ENCODE data around the gene ABCG2. TPM values are rescaled to one million over a fixed set of nuclear protein-coding genes. Genes with fewer than 3 reads are reported as not detected.

ABCG2 gene
- total RNA-seq, 1 donor from 2014 or later, result 7.8 TPM

DNA sequence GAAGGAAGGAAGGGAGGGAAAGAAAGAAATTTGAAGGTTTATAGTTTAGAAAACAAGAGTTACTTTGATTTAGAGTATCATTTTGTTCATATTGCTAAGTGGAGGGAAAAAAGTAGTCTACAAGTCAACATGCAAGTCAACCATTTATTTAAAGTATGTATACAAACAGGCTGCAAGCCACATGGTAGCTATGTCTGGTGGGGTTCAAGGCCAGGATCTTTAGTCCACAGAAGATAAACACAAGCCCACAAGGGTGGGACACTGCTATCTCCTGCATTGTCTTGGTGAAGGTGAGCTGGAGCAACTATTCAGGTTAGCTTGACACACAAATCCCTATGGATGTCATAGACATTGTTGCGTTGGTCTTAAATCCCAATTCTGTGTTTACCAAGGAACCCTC lies 71.4 kb downstream of the ABCG2 start:
- no peaks in the 10 kb centered on the region for H3K9me3 ChIP-seq (ENCODE audit: control insufficient read depth in 3 of 3, low read length in 3 of 3)

DNA sequence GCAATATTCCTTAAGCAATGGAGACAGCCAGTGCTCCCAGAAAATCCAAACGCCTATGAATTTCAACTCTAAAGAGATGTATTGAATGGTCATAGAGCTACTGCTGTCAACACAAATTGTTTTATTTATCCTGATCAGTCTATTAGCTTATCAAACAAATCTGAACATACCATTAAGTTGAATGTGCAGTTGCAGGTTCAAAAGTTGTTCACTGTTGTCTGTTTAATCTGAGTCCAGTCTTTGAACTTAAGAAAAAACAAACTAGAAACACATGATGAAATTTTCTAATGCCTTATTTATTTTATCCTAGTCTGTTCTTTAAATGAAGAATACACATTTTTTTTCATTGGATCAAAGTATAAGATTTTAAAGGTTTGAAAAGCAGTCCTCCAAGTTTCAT lies 77.8 kb downstream of the ABCG2 start:
- Histone ChIP-seq H3K9me3 (ENCODE audit: control insufficient read depth in 3 of 3, low read length in 3 of 3) (no peaks in the 10 kb centered on the region), H3K27me3 (ENCODE audit: control insufficient read depth in 3 of 3, insufficient read depth in 3 of 3, low read length in 3 of 3) (no peaks in the 10 kb centered on the region), H3K4me1 (ENCODE audit: control insufficient read depth in 3 of 3, insufficient read depth in 3 of 3, low read length in 3 of 3) (no peaks in the 10 kb centered on the region), H3K9ac (ENCODE audit: low read depth in 1 of 3, low read length in 3 of 3) (no peak overlapping the region), H3K36me3 (ENCODE audit: control insufficient read depth in 3 of 3, insufficient read depth in 3 of 3, low read length in 3 of 3) (peaks cover 0 to 6% (median 3%) of the 10 kb centered on the region in 3 donors), H3K4me3 (ENCODE audit: low read length in 3 of 3) (no peak overlapping the region), H3K27ac (ENCODE audit: low read depth, low read length) (no peak overlapping the region)

More for the DNA sequence above, 71.4 kb downstream of the ABCG2 start:
- no peaks in the 10 kb centered on the region for H3K36me3 ChIP-seq (ENCODE audit: control insufficient read depth in 3 of 3, insufficient read depth in 3 of 3, low read length in 3 of 3)
- no peak overlapping the region for H3K9ac ChIP-seq (ENCODE audit: low read depth in 1 of 3, low read length in 3 of 3)
- H3K27ac ChIP-seq (ENCODE audit: low read depth, low read length), result no peak overlapping the region
- H3K4me1 ChIP-seq (ENCODE audit: control insufficient read depth in 3 of 3, insufficient read depth in 3 of 3, low read length in 3 of 3), result peaks cover 0 to 3% (median 3%) of the 10 kb centered on the region in 3 donors
- no peak overlapping the region for H3K4me3 ChIP-seq (ENCODE audit: low read length in 3 of 3)
- no peaks in the 10 kb centered on the region for H3K27me3 ChIP-seq (ENCODE audit: control insufficient read depth in 3 of 3, insufficient read depth in 3 of 3, low read length in 3 of 3)

DNA sequence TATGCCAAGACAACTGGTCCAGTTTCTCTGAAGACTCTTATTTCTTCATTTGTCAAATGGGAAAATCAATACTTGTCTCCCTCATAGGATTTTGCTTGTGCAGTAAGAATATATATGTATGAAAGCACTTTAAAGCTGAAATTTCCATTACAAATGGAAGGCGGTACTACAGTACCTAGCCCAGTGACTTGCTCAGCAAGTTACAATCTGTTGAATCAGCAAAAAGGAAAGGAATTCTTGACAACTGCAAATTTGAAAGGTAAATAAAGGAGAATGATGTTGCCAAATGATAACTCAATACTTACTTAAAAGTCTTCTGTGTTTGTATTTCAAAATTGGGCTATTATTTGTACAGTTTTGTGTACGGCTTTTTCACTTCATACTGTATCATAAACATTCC lies 79.9 kb downstream of the ABCG2 start:
- H3K4me3 ChIP-seq (ENCODE audit: low read length in 3 of 3), result no peak overlapping the region
- H3K27me3 ChIP-seq (ENCODE audit: control insufficient read depth in 3 of 3, insufficient read depth in 3 of 3, low read length in 3 of 3), result no peaks in the 10 kb centered on the region
- H3K9me3 ChIP-seq (ENCODE audit: control insufficient read depth in 3 of 3, low read length in 3 of 3), result no peaks in the 10 kb centered on the region
- H3K4me1 ChIP-seq (ENCODE audit: control insufficient read depth in 3 of 3, insufficient read depth in 3 of 3, low read length in 3 of 3), result no peaks in the 10 kb centered on the region
- no peak overlapping the region for H3K27ac ChIP-seq (ENCODE audit: low read depth, low read length)
- peaks cover 8 to 19% (median 12%) of the 10 kb centered on the region in 3 donors for H3K36me3 ChIP-seq (ENCODE audit: control insufficient read depth in 3 of 3, insufficient read depth in 3 of 3, low read length in 3 of 3)
- H3K9ac ChIP-seq (ENCODE audit: low read depth in 1 of 3, low read length in 3 of 3), result no peak overlapping the region

DNA sequence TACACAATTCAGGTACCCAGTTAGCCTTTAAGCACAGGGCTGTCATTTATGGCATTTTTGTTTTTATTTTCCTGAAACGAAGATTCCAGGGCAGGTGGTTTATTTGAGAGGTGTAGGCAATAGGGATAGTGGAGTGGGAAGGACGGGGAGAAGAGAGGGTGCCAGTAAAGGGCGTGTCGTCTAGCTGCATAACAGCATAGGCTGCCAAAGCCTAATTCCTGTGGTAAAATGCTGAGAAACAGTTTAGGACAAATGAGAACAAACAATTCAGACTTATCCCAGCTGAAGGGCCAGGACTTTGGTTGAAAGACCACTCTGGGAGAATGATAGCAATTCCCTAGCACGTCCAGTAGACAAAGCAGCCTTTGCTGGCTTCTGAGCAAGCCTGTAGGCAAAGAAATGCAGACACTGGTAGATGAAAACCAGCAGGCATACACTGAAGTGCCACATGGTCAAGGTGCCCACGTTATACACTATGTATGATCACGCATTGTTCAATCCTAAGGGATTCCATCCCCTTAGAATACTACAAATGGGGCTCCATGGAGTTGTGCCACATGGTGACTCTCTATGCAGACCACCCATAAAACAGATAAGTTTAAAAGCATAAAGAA lies 80.4 kb downstream of the ABCG2 start:
- no peaks in the 10 kb centered on the region for H3K4me1 ChIP-seq (ENCODE audit: control insufficient read depth in 3 of 3, insufficient read depth in 3 of 3, low read length in 3 of 3)
- H3K9ac ChIP-seq (ENCODE audit: low read depth in 1 of 3, low read length in 3 of 3), result no peak overlapping the region
- H3K9me3 ChIP-seq (ENCODE audit: control insufficient read depth in 3 of 3, low read length in 3 of 3), result no peaks in the 10 kb centered on the region
- peaks cover 8 to 21% (median 12%) of the 10 kb centered on the region in 3 donors for H3K36me3 ChIP-seq (ENCODE audit: control insufficient read depth in 3 of 3, insufficient read depth in 3 of 3, low read length in 3 of 3)
- no peak overlapping the region for H3K4me3 ChIP-seq (ENCODE audit: low read length in 3 of 3)
- H3K27me3 ChIP-seq (ENCODE audit: control insufficient read depth in 3 of 3, insufficient read depth in 3 of 3, low read length in 3 of 3), result no peaks in the 10 kb centered on the region
- H3K27ac ChIP-seq (ENCODE audit: low read depth, low read length), result no peak overlapping the region

DNA sequence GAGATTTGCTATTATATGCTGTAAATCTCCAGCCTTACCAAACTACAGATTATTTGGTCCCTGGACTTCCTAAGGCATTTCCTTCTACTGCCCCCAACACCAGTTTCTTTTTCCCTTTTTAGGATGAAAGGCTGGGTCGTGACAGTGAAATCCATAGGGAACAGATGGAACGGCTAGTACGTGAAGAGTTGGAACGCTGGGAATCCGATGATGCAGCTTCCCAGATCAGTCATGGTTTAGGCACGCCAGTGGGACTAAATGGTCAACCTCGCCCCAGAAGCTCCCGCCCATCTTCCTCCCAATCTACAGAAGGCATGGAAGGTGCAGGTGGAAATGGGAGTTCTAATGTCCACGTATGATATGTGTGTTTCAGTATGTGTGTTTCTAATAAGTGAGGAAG lies 83.1 kb downstream of the ABCG2 start:
- Histone ChIP-seq H3K27me3 (ENCODE audit: control insufficient read depth in 3 of 3, insufficient read depth in 3 of 3, low read length in 3 of 3) (no peaks in the 10 kb centered on the region), H3K27ac (ENCODE audit: low read depth, low read length) (no peak overlapping the region), H3K4me1 (ENCODE audit: control insufficient read depth in 3 of 3, insufficient read depth in 3 of 3, low read length in 3 of 3) (no peaks in the 10 kb centered on the region), H3K36me3 (ENCODE audit: control insufficient read depth in 3 of 3, insufficient read depth in 3 of 3, low read length in 3 of 3) (peaks cover 15 to 35% (median 25%) of the 10 kb centered on the region in 3 donors), H3K9me3 (ENCODE audit: control insufficient read depth in 3 of 3, low read length in 3 of 3) (no peaks in the 10 kb centered on the region), H3K9ac (ENCODE audit: low read depth in 1 of 3, low read length in 3 of 3) (no peak overlapping the region), H3K4me3 (ENCODE audit: low read length in 3 of 3) (no peak overlapping the region)

DNA sequence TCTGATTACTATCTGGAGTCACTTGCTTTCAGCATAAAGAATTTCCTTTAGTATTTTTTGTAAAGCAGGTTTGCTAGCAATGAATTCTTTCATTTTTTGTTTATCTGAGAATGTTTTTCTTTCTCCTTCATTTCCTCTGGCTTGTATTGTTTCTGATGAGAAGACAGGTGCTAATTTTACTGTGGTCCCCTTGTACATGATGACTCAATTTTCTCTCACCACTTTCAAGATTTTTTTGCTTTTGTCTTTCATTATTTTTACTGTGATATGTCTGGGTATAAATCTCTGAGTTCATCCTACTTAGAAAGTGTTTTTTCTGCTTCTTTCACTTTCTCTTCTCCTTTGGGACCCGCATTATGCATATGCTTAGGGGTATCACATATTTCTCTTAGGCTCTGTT lies 88.4 kb downstream of the ABCG2 start:
- peaks cover 0 to 4% (median 0%) of the 10 kb centered on the region in 3 donors for H3K9me3 ChIP-seq (ENCODE audit: control insufficient read depth in 3 of 3, low read length in 3 of 3)
- no peak overlapping the region for H3K9ac ChIP-seq (ENCODE audit: low read depth in 1 of 3, low read length in 3 of 3)
- no peaks in the 10 kb centered on the region for H3K4me1 ChIP-seq (ENCODE audit: control insufficient read depth in 3 of 3, insufficient read depth in 3 of 3, low read length in 3 of 3)
- peaks cover 15 to 54% (median 39%) of the 10 kb centered on the region in 3 donors for H3K36me3 ChIP-seq (ENCODE audit: control insufficient read depth in 3 of 3, insufficient read depth in 3 of 3, low read length in 3 of 3)
- H3K27ac ChIP-seq (ENCODE audit: low read depth, low read length), result no peak overlapping the region
- no peaks in the 10 kb centered on the region for H3K27me3 ChIP-seq (ENCODE audit: control insufficient read depth in 3 of 3, insufficient read depth in 3 of 3, low read length in 3 of 3)
- H3K4me3 ChIP-seq (ENCODE audit: low read length in 3 of 3), result no peak overlapping the region

DNA sequence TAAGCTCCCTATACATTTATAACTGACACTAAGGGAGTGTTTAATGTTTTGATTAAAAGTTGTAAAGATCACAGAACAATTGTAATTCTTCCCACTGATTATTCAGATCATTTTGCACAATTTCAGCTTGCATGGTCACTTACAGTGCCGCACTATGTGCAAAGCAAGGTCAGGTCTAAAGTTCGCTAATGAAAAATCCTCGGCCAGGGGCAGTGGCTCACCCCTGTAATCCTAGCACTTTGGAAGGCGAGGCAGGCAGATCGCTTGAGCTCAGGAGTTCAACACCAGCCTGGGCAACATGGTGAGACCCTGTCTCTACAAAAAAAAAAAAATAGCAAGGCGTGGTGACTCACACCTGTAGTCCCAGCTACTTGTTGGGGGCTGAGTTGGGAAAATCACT lies 94.0 kb downstream of the ABCG2 start:
- peaks cover 5 to 30% (median 22%) of the 10 kb centered on the region in 3 donors for H3K36me3 ChIP-seq (ENCODE audit: control insufficient read depth in 3 of 3, insufficient read depth in 3 of 3, low read length in 3 of 3)
- H3K4me3 ChIP-seq (ENCODE audit: low read length in 3 of 3), result no peak overlapping the region
- no peaks in the 10 kb centered on the region for H3K4me1 ChIP-seq (ENCODE audit: control insufficient read depth in 3 of 3, insufficient read depth in 3 of 3, low read length in 3 of 3)
- no peaks in the 10 kb centered on the region for H3K27me3 ChIP-seq (ENCODE audit: control insufficient read depth in 3 of 3, insufficient read depth in 3 of 3, low read length in 3 of 3)
- peaks cover 0 to 4% (median 0%) of the 10 kb centered on the region in 3 donors for H3K9me3 ChIP-seq (ENCODE audit: control insufficient read depth in 3 of 3, low read length in 3 of 3)
- no peak overlapping the region for H3K27ac ChIP-seq (ENCODE audit: low read depth, low read length)
- no peak overlapping the region for H3K9ac ChIP-seq (ENCODE audit: low read depth in 1 of 3, low read length in 3 of 3)

DNA sequence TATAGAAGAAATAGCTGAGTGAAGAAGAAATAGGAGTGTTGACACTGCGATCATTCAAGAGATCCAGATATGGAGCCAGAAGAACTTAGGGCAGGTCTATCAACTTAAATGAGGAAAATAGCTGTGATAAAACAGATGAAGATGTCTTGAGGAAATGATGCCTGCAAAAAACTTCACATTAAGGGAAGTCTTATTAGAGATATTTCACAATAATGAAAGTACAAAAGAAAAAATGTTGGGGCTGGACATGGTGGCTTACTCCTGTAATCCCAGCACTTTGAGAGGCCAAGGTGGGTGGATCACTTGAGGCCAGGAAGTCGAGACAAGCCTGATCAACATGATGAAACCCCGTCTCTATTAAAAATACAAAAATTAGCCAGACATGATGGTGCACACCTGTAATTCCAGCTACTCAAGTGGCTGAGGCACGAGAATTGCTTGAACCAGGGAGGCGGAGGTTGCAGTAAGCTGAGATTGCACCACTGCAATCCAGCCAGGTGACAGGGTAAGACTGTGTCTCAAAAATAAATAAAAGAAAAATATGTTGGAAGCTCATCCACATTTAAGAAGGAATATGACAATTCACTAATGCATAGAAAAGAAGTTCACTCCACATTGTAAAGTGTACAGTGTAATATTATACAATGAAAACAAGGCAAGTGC lies 94.7 kb downstream of the ABCG2 start:
- Histone ChIP-seq H3K4me1 (ENCODE audit: control insufficient read depth in 3 of 3, insufficient read depth in 3 of 3, low read length in 3 of 3) (no peaks in the 10 kb centered on the region), H3K9me3 (ENCODE audit: control insufficient read depth in 3 of 3, low read length in 3 of 3) (peaks cover 0 to 4% (median 0%) of the 10 kb centered on the region in 3 donors), H3K27me3 (ENCODE audit: control insufficient read depth in 3 of 3, insufficient read depth in 3 of 3, low read length in 3 of 3) (no peaks in the 10 kb centered on the region), H3K4me3 (ENCODE audit: low read length in 3 of 3) (no peak overlapping the region), H3K27ac (ENCODE audit: low read depth, low read length) (no peak overlapping the region), H3K9ac (ENCODE audit: low read depth in 1 of 3, low read length in 3 of 3) (no peak overlapping the region), H3K36me3 (ENCODE audit: control insufficient read depth in 3 of 3, insufficient read depth in 3 of 3, low read length in 3 of 3) (peaks cover 5 to 26% (median 21%) of the 10 kb centered on the region in 3 donors)

DNA sequence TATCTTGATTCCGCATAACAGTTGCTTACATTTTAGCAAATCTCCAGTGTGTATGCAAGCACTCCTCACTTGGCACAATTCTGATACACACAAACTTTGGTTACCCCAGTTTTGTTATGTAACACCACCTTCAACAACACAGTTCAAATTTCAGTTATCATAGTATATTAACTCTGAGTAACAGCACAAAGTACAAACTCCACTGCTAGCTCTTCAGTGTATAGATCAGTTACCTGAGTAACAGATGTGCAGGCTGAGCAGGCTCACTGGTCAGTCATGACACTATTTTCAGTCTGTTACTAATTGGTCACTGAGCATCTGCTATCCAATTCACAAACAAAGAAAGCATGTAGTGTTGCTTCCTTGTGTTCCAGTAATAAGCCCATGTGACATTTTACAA lies 95.6 kb downstream of the ABCG2 start:
- peaks cover 0 to 1% (median 0%) of the 10 kb centered on the region in 3 donors for H3K9me3 ChIP-seq (ENCODE audit: control insufficient read depth in 3 of 3, low read length in 3 of 3)
- H3K4me3 ChIP-seq (ENCODE audit: low read length in 3 of 3), result no peak overlapping the region
- no peaks in the 10 kb centered on the region for H3K27me3 ChIP-seq (ENCODE audit: control insufficient read depth in 3 of 3, insufficient read depth in 3 of 3, low read length in 3 of 3)
- H3K9ac ChIP-seq (ENCODE audit: low read depth in 1 of 3, low read length in 3 of 3), result no peak overlapping the region
- H3K27ac ChIP-seq (ENCODE audit: low read depth, low read length), result no peak overlapping the region
- H3K4me1 ChIP-seq (ENCODE audit: control insufficient read depth in 3 of 3, insufficient read depth in 3 of 3, low read length in 3 of 3), result no peaks in the 10 kb centered on the region
- peaks cover 4 to 21% (median 14%) of the 10 kb centered on the region in 3 donors for H3K36me3 ChIP-seq (ENCODE audit: control insufficient read depth in 3 of 3, insufficient read depth in 3 of 3, low read length in 3 of 3)

DNA sequence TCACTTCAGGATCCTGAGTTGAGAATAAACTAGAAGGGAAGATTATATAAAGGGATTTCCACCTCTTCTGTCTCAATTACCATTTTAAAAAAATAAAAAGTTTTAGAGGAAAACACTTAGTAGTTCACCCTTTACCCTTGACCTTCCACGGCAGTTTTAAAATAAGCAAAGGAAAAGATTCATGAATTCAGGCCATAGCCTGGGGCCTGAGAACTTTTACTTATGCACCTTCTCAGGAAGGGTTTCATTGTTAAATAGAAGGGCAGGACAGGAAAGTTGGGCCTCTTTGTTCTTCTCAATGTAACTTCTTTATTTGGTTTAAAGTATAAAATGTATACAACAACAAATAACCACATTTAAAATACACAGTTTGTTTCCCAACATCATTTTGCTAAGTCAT lies 96.1 kb downstream of the ABCG2 start:
- peaks cover 0 to 16% (median 13%) of the 10 kb centered on the region in 3 donors for H3K36me3 ChIP-seq (ENCODE audit: control insufficient read depth in 3 of 3, insufficient read depth in 3 of 3, low read length in 3 of 3)
- no peak overlapping the region for H3K27ac ChIP-seq (ENCODE audit: low read depth, low read length)
- H3K9ac ChIP-seq (ENCODE audit: low read depth in 1 of 3, low read length in 3 of 3), result no peak overlapping the region

More for the DNA sequence above, 96.1 kb downstream of the ABCG2 start:
- no peak overlapping the region for H3K4me3 ChIP-seq (ENCODE audit: low read length in 3 of 3)
- no peaks in the 10 kb centered on the region for H3K27me3 ChIP-seq (ENCODE audit: control insufficient read depth in 3 of 3, insufficient read depth in 3 of 3, low read length in 3 of 3)
- no peaks in the 10 kb centered on the region for H3K4me1 ChIP-seq (ENCODE audit: control insufficient read depth in 3 of 3, insufficient read depth in 3 of 3, low read length in 3 of 3)
- no peaks in the 10 kb centered on the region for H3K9me3 ChIP-seq (ENCODE audit: control insufficient read depth in 3 of 3, low read length in 3 of 3)
